HG03457 (cell line): Measurements from ENCODE around the gene NOP53.
"Not testable (repeated sequence)": the region's sequence is repeated elsewhere in the genome, so short reads cannot be mapped to it uniquely, and the experiment has no call there.

Experiments used
- ATAC-seq: cut with Tn5 transposase; IDR thresholded peaks from one replicate; pipeline ENCODE4 v1.9.1; 2021; ENCODE audit warnings: moderate number of reproducible peaks; ENCODE audit not compliant: unreplicated experiment

The NOP53 gene

GRCh38 chr19:47802521-47803043 lies 57.2 kb downstream of the NOP53 start:
- no peak for ATAC-seq

GRCh38 chr19:47803148-47803547 lies 57.8 kb downstream of the NOP53 start:
- not testable (repeated sequence) for ATAC-seq

GRCh38 chr19:47803671-47804070 lies 58.3 kb downstream of the NOP53 start:
- ATAC-seq = not testable (repeated sequence)

GRCh38 chr19:47804451-47804850 lies 59.1 kb downstream of the NOP53 start, which contains the start of gene TPRX1:
Gene TPRX1 (minus strand): TSS chr19:47804551. CDS start chr19:47804539, 12 bp downstream.
- ATAC-seq = not testable (repeated sequence)

- no peak for ATAC-seq
Observed at GRCh38 chr19:47805313-47805712, 60.0 kb downstream of the NOP53 start.

GRCh38 chr19:47806435-47806834 lies 61.1 kb downstream of the NOP53 start:
- ATAC-seq = no peak
